ENCODE data around the gene FBXL15.

DNA sequence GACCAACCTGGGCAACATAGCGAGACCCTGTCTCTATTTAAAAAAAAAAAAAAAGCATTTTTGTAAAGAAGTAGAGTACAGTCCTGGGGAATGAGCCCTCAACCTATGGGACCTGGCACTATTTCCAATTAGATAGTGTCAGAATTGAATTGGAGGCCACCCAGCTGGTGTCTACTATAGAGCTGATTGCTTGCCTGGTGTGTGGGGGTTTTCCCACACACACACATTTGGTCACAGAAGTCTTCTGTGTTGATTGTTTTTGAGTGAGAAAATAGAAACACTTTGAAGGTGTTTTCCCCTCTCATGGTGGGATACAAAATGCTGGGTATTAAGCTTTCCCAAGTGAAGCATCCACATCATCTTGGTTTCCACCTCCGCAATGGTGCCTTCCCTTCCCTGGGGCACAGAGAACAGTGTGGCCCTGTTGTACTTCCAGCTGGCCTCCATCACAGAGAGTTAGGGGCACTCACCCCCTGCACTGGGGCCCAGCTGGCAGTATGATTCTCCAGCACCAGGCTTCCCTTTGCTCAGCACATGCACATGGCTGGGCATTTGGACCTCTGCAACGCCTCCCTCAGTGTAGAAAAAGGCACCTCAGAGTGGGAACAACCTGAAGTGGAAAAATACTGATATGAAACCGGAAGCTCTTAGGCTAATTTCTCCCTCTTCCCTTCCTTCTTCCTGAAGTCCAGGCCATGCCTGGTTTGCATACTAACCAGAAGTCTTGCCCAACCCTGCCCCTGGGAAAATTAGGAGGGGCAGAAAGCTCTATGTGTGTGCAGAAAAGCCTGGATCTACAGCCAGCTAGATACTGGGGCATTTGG, 35.8 kb upstream of the FBXL15 start:
- TF ChIP-seq, protein P1, sequence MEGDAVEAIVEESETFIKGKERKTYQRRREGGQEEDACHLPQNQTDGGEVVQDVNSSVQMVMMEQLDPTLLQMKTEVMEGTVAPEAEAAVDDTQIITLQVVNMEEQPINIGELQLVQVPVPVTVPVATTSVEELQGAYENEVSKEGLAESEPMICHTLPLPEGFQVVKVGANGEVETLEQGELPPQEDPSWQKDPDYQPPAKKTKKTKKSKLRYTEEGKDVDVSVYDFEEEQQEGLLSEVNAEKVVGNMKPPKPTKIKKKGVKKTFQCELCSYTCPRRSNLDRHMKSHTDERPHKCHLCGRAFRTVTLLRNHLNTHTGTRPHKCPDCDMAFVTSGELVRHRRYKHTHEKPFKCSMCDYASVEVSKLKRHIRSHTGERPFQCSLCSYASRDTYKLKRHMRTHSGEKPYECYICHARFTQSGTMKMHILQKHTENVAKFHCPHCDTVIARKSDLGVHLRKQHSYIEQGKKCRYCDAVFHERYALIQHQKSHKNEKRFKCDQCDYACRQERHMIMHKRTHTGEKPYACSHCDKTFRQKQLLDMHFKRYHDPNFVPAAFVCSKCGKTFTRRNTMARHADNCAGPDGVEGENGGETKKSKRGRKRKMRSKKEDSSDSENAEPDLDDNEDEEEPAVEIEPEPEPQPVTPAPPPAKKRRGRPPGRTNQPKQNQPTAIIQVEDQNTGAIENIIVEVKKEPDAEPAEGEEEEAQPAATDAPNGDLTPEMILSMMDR (IDR thresholded peaks at IDR 0.05) = no peak
- TF ChIP-seq POLR2A (IDR thresholded peaks at IDR 0.05) = no peak

All from thyroid gland (tissue), 4 donors.